HG03432 (cell line): ENCODE results near the gene RRAD.
"Not testable (repeated sequence)": the region's sequence is repeated elsewhere in the genome, so short reads cannot be mapped to it uniquely, and the experiment has no call there.

Source experiments
- ATAC-seq: cut with Tn5 transposase; IDR thresholded peaks from one replicate; pipeline ENCODE4 v1.9.1; 2021; ENCODE audit warnings: mild to moderate bottlenecking, moderate library complexity; ENCODE audit not compliant: unreplicated experiment

RRAD gene

DNA sequence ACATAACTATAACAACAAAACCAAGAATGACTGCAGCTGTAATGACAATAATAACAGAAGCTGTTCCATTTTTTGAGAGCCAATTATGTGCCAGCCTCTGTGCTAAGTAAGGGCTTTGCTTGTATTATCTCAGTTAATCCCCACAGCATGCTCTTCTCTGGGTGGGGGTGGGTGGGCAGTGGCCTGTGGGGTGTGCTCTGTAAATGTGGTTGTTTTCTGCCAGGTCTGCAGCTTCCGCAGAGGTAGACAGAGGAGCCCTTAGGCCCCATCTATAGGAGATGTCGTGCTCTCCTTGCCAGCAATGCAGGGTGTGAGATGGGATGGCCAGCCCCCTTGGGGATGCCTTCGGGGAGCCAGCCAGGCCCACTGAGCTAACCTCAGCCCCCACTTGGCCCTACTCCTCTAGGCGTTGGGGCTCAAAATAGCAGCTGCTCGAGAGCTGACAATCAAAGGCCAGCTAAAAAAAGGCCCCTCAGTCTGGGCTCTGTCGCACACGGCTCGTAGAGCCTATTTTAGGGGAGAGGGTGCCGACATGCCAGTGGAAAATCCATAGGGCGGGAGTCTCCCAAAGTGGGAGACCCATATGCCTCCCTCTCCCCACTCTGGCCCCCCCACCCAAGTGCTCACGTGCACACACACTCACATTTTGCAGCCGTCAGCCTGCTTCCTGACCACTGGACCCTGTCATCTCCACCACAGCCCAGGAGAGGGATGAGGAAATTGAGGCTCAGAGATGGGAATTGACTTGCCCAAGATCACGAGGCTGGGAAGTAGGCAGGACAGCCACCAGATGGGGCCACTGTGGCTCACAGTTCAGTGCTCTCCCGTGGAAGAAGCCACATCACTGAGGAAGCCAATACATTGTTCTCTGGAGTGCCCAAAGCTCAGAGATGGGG lies 22.4 kb downstream of the RRAD start:
- ATAC-seq, result no peak

DNA sequence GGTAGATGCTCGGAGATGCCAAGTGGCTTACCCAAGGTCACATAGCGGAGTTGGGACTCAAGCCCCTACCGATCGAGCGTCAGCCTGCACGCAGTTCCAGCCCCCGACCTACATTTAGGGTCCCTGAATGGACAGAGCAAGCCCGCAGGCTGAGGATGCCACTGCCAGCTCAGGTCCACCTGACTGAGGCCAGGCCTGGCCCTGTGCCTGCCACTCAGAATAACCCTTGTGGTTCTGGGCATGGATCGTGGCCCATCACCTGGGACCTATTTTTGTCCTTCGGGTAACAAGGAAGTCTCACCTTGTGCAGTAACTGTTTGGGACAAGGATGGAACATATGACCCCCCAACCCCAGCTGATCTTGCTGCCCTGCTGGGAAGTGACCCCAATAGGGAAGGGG lies 23.7 kb downstream of the RRAD start:
- ATAC-seq, result no peak

DNA sequence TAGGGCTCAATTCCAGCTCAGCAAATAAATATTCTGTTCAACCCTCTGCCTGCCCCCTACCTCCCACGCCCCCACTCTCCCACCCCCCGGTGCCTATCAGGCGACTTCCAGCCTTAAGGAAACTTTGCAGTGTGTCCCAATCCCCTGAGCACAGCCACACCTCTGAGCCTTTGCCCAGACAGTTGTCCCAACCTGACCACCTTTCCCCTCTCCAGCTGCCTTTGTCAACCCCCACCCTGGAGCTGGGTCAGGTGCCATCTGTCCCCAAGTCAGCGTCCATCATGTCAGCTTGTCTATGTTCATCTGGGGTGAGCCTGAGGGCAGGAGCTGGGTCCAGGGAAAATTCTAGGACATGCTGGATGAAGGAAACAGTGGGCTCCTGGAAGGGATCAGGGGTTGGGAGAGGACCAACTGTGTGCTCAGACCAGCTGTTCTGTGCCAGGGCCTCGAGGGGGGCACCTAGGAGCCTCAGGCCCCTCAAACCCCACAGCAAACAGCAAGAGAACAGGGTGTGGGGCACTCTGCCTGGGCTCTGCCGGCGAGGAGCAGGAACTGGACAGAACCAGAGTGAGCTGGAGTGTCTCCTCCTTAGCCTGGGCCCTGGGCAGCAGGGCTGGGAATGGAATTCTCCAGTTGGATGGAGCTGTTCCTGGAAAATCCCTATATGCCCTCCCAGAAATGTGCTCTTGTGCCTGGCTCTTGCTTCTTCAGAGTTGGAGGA lies 24.5 kb downstream of the RRAD start:
- no peak for ATAC-seq

- ATAC-seq, result no peak
These were observed 25.2 kb downstream of the RRAD start for GRCh38 chr16:66899945-66900710.

DNA sequence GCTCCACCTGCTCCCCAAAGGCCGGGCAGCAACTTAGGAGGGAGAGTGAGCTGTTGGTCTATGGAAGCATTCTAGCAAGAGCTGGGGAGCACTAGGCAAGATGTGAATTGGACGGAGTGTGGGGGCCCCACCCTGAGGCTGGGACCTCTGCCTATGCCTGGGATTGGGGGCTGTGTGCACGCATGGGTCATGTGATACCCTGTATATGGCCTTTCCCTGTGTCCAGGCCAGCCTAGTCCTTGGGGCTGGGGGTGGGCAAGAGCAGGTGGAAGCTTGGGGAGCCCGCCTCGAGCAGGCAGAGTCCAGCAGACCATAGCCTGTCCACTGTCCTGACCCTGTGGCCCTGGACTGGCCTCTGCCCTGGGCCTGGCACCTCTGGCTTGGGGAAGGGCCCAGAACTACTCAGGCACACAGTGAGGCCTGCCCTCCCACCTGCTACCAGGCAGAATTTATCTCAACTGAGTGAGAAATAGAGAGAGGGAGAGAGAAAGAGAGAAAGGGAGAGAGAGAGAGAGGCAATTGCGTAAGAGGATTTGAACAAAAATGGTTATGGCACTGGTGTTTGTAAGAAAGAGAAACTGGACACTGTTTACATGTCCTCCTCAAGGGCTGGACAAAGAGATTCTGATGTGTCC lies 25.9 kb downstream of the RRAD start:
- no peak for ATAC-seq

- no peak for ATAC-seq
These were observed 26.4 kb downstream of the RRAD start for GRCh38 chr16:66898933-66899309.

DNA sequence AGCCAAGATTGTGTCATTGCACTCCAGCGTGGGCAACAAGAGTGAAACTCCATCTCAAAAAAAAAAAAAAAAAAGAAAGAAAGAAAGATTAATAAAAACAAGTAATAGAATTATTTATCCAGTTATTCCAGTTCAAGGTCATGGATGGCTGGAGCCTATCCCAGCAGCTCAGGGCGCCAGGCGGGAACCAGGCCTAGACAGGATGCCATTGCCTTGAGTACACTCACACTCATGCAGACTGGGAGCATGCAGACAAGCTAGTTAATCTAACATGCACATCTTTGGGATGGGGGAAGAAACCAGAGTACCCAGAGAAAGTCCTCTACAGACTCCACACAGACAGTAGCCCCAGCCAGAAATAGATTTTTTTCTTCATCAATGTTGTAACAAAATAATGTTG lies 27.1 kb downstream of the RRAD start:
- ATAC-seq, result no peak

- not testable (repeated sequence) for ATAC-seq
These were observed 28.7 kb downstream of the RRAD start for GRCh38 chr16:66896682-66897081.

DNA sequence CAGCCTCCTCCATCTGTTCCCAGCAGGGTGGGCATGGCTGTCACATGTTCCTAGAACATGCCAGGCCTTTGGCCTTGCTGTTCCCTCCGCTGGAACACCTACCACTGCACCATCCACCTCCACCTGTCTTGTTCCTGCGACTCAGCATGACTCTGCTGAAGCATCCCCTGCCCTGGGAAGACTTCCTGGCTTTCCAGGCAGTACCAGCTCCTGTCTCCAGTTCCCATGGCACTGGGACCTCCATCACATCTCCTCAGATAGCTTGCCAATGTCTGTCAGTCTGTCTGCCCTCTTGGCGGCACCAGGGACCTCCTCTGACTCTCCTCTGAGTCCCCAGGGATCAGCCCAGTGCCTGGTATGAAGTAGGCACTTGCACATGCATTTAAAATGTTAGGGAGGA lies 29.3 kb downstream of the RRAD start:
- ATAC-seq, result no peak

DNA sequence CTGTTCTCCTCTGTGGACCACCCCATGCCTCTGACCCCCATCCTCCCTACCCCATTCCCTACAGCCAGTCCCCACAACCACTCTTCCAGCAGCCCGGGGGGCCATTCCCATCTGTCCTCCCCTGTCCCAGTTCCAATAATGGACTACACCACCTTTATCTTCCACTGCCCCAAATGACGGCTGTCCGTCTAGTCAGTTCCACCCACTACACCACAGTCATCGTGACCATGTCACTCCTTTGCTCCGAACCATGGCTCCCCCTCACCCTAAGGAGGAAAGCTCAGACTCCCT lies 29.7 kb downstream of the RRAD start:
- ATAC-seq, result no peak

GRCh38 chr16:66894948-66895688 lies 30.2 kb downstream of the RRAD start:
- peak; percentile 79 for ATAC-seq

GRCh38 chr16:66894055-66894454 lies 31.3 kb downstream of the RRAD start:
- ATAC-seq, result no peak

DNA sequence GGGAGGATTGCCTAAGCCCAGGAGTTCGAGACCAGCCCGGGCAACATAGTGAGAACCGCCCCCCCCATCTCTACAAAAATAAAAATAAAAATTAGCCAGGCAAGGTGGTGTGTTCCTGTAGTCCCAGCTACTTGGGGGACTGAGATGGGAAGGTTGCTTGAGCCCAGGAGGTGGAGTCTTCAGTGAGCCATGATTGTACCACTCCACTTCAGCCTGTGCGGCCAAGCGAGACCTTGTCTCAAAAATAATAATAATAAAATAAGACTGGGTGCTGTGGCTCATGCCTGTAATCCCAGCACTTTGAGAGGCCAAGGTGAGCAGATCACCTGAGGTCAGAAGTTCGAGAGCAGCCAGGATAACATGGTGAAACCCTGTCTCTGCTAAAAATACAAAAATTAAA lies 33.5 kb downstream of the RRAD start:
- ATAC-seq, result no peak

GRCh38 chr16:66891360-66891759 lies 34.0 kb downstream of the RRAD start:
- ATAC-seq, result no peak

GRCh38 chr16:66890799-66891198 lies 34.5 kb downstream of the RRAD start:
- no peak for ATAC-seq

DNA sequence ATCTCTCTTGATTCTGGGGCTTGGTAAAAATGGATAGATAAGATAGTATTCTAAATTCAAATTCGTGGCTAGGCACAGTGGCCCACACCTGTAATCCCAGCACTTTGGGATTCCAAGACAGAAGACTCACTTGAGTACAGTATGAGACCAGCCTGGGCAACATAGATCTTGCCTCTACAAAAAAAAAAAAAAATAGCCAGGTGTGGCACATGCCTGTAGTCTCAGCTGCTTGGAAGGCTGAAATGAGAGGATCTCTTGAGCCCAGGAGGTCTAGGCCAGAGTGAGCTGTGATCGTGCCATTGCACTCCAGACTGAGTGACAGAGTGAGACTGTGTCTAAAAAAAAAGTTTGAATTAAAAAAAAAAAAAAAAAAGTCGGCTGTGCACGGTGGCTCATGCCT lies 35.7 kb downstream of the RRAD start:
- no peak for ATAC-seq

DNA sequence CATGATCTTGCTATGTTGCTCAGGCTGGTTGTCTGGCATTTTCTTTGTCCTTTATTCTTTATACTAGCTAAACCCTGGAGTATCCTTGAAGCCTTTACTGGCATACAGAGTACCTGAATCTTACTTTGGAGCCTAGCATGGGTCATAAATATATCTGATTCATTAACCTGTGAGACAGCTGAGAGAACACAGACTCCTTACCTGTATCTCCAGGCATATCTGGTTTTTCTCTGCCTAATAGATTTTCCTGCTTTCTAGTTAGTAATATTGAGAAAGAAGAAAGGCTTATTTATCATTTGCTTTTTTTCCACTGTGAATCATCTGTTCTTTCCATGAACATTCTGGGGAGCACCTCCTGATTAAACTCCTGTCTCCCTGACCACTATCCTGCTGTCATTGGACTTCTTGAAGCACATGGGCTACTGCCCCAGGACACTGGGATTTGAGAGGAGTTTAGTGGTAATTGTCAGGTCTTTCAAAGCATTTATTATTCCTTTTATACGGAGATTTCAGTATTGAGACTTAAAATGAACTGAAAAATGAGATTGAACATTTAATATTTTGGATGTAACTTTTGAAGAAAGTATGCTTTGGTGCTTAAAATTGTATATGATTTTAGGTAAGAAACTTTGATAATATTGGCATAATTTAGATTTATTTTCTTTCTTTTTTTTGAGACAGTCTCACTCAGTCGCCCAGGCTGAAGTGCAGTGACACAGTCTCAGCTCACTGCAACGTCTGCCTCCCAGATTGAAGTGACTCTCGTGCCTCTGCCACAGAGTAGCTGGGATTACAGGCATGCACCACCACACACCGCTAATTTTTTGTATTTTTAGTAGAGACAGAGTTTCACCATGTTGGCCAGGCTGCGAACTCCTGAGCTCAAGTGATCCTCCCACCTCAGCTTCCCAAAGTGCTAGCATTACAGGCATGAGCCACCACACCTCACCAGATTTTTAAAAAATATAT lies 36.4 kb downstream of the RRAD start:
- no peak for ATAC-seq

GRCh38 chr16:66886914-66887313 lies 38.4 kb downstream of the RRAD start:
- ATAC-seq, result no peak

DNA sequence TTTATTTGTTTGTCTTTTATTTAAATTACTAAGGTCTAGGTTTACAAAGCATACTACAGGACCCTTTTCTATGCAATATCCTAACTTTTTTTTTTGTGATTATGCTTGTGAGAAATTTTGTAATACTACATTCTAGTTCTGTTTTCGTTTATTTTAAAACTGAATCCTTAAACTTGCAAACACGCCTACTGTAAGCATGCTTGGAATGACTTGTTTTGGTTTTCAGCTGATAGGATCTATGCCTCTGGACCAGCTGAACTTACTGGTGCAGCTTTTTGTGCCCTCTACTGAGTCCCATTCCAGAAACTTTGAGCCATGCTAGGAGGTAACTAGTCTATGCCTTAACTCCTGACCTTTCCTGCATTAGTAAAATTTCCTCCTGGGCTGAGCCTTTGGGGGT lies 39.0 kb downstream of the RRAD start:
- no peak for ATAC-seq
